Endothelial cell of umbilical vein (primary cell): ENCODE measurements around the gene LONRF2. TPM values are rescaled to one million over a fixed set of nuclear protein-coding genes. Genes with fewer than 3 reads are reported as not detected.

Experiments
- BruUV-seq: library from RNA; stranded (reverse); fragments of 400-500 nt; replicated peaks from 2 replicates; lab custom pipeline; 2021; lab: Mats Ljungman, UMichigan
- CTCF ChIA-PET: fragments of 300-600, 350-600 bp; sonication (Branson Sonifier 250); formaldehyde crosslinking; loops from one replicate; lab custom pipeline; 2021; ENCODE audit warnings: antibody characterized with exemption, inconsistent platforms; lab: Charles Lee
- POLR2A ChIA-PET: fragments of 300-600, 350-600 bp; sonication (Branson Sonifier 250); formaldehyde crosslinking; loops from one replicate; lab custom pipeline; 2021; ENCODE audit warnings: antibody characterized with exemption, inconsistent platforms; lab: Charles Lee
- DNase-seq: peaks from one replicate; pipeline ENCODE4 v3.0.0-alpha.2; 2011; ENCODE audit warnings: low read depth, low spot score
- FAIRE-seq: peaks from 2 replicates; lab custom pipeline; 2011; peaks lifted over from hg19 to GRCh38; lab: Jason Lieb, UNC
- H2AFZ ChIP-seq: 2 replicates; pipeline ENCODE4 v1.6.0; 2012; ENCODE audit warnings: low read depth, low read length, control low read depth, inconsistent platforms
- H3K27ac ChIP-seq: 2 replicates; pipeline ENCODE4 v1.5.1; 2011; ENCODE audit warnings: low read depth, mild to moderate bottlenecking, control low read depth, low read length, moderate library complexity; ENCODE audit not compliant: insufficient read depth
- H3K27me3 ChIP-seq, 2 experiments: 2 replicates each; pipeline versions ENCODE4 v1.6.0 to v1.6.1; 2011; ENCODE audit warnings: low read length in 2 of 2, mixed read lengths in 1 of 2; ENCODE audit not compliant: control insufficient read depth in 2 of 2, insufficient read depth in 2 of 2
- H3K36me3 ChIP-seq, 2 experiments: 2 replicates in 1 of 2; 3 replicates in 1 of 2; pipeline ENCODE4 v1.5.1; 2011; ENCODE audit warnings: low read length in 2 of 2, mild to moderate bottlenecking in 1 of 2, moderate library complexity in 1 of 2; ENCODE audit not compliant: control insufficient read depth in 2 of 2, insufficient read depth in 2 of 2; ENCODE audit errors: extremely low read depth in 1 of 2
- H3K4me1 ChIP-seq: 3 replicates; pipeline ENCODE4 v1.5.1; 2011; ENCODE audit warnings: mild to moderate bottlenecking, low read length; ENCODE audit not compliant: control insufficient read depth, insufficient read depth; ENCODE audit errors: extremely low read depth
- H3K4me2 ChIP-seq: 2 replicates; pipeline ENCODE4 v1.6.1; 2011; ENCODE audit warnings: low read length, control low read depth, mixed read lengths; ENCODE audit not compliant: insufficient read depth
- H3K4me3 ChIP-seq, 3 experiments: fragments of 200-600 bp in 1 of 3; sonication (generic), shearing (Covaris generic) in 1 of 3; replicated peaks in 1 of 3; 2 replicates each; pipeline ENCODE4 v1.5.1; 2011 to 2016; ENCODE audit warnings: control low read depth in 3 of 3, low read length in 3 of 3, mild to moderate bottlenecking in 2 of 3, inconsistent platforms in 1 of 3, low read depth in 1 of 3, moderate library complexity in 1 of 3; ENCODE audit not compliant: insufficient read depth in 1 of 3
- H3K79me2 ChIP-seq: 2 replicates; pipeline ENCODE4 v1.6.0; 2012; ENCODE audit warnings: low read length, inconsistent platforms; ENCODE audit not compliant: control insufficient read depth, insufficient read depth
- H3K9ac ChIP-seq: replicated peaks from 2 replicates; pipeline ENCODE3; 2011; ENCODE audit warnings: low read length, control low read depth; ENCODE audit not compliant: insufficient read depth; ENCODE audit errors: extremely low read depth
- H3K9me1 ChIP-seq: replicated peaks from 3 replicates; pipeline ENCODE4 v1.6.0; 2011; ENCODE audit warnings: mild to moderate bottlenecking, low read length; ENCODE audit not compliant: control insufficient read depth, insufficient read depth; ENCODE audit errors: extremely low read depth
- H3K9me3 ChIP-seq: replicated peaks from 2 replicates; pipeline ENCODE4 v1.5.1; 2012; ENCODE audit warnings: low read length, inconsistent platforms; ENCODE audit not compliant: control insufficient read depth, insufficient read depth
- H4K20me1 ChIP-seq: replicated peaks from 2 replicates; pipeline ENCODE3; 2011; ENCODE audit warnings: mild to moderate bottlenecking, low read length; ENCODE audit not compliant: control insufficient read depth, insufficient read depth; ENCODE audit errors: extremely low read depth
- EZH2 ChIP-seq: IDR thresholded peaks from 2 replicates; pipeline ENCODE4 v1.6.1; 2012; ENCODE audit warnings: borderline replicate concordance, low read depth, mild to moderate bottlenecking, moderate library complexity, low read length, inconsistent platforms; ENCODE audit not compliant: severe bottlenecking
- FOS ChIP-seq: IDR thresholded peaks from 2 replicates; pipeline ENCODE4 v1.6.1; 2011; ENCODE audit warnings: mild to moderate bottlenecking, low read length, moderate library complexity, borderline replicate concordance; ENCODE audit not compliant: insufficient read depth
- GATA2 ChIP-seq: IDR thresholded peaks from 2 replicates; pipeline ENCODE4 v1.7.0; 2011; ENCODE audit warnings: low read depth, mild to moderate bottlenecking, moderate library complexity, mixed read lengths, low read length; ENCODE audit not compliant: insufficient read length, insufficient read depth
- JUN ChIP-seq: IDR thresholded peaks from 2 replicates; pipeline ENCODE4 v1.6.1; 2011; ENCODE audit warnings: borderline replicate concordance, low read depth; ENCODE audit not compliant: insufficient read length, insufficient read depth
- MAX ChIP-seq: IDR thresholded peaks from 2 replicates; pipeline ENCODE4 v1.6.1; 2011; ENCODE audit not compliant: insufficient read depth, insufficient read length
- MYC ChIP-seq: IDR thresholded peaks from one replicate; pipeline ENCODE4 v1.6.1; 2011; ENCODE audit warnings: mild to moderate bottlenecking, low read depth, low read length
- POLR2A ChIP-seq: IDR thresholded peaks from 2 replicates; pipeline ENCODE4 v1.6.1; 2012; ENCODE audit warnings: low read depth, mild to moderate bottlenecking, control low read depth, low read length
- POLR2AphosphoS5 ChIP-seq: IDR thresholded peaks from 2 replicates; pipeline ENCODE4 v1.6.1; 2012; ENCODE audit warnings: low read depth, mild to moderate bottlenecking, control low read depth, low read length, moderate library complexity; ENCODE audit not compliant: insufficient read depth
- dilution Hi-C: fragments of 300-500 bp; cut with MboI; formaldehyde crosslinking; loops from one replicate; pipeline ENCODE4 v1.15.0; 2019; ENCODE audit warnings: low sequenced_read_pairs; ENCODE audit not compliant: extremely low pct_ligation_motif_present
- intact Hi-C: fragments of 100-400 bp; cut with micrococcal nuclease; formaldehyde crosslinking; loops from one replicate; pipeline ENCODE4 v1.10.0; 2022
- polyA plus RNA-seq, 4 experiments: library from polyadenylated mRNA; depleted of rRNA in 3 of 4; stranded (reverse) in 3 of 4; unstranded in 1 of 4; fragments of >200 nt; gene quantifications; 2 replicates each; pipeline versions ENCODE4 v1.2.1 to v1.2.3, GENCODE V29; 2011 to 2012; ENCODE audit warnings: missing spikeins in 1 of 4
- total RNA-seq: library from RNA; stranded (reverse); gene quantifications from 2 replicates; pipeline ENCODE4 v1.2.3, GENCODE V29; 2021
- TF ChIP-seq, protein P1 (sequence below), 2 donors: IDR thresholded peaks; 1 replicate in 1 of 2; 2 replicates in 1 of 2; pipeline ENCODE4 v1.5.1; 2011; ENCODE audit warnings: low read length in 2 of 2, mild to moderate bottlenecking in 2 of 2, moderate library complexity in 2 of 2, control low read depth in 1 of 2, inconsistent platforms in 1 of 2, low read depth in 1 of 2; ENCODE audit not compliant: insufficient read depth in 1 of 2; ENCODE audit errors: extremely low read depth in 1 of 2

Gene LONRF2
- total and polyA plus RNA-seq, 2 donors (not counting 3 experiments of a cell fraction or from before 2014, with no cell fraction given): 0.03 TPM; not detected in 1

GRCh38 chr2:100266126-100266525, 56.2 kb downstream of the LONRF2 start:
- Histone ChIP-seq H3K9ac (no peak overlapping the region), H3K9me3 (no peaks in the 10 kb centered on the region), H3K9me1 (no peaks in the 10 kb centered on the region), H3K79me2 (no peaks in the 10 kb centered on the region), H3K27me3 (peaks cover 0 to 2% of the 10 kb centered on the region in 2 experiments), H3K4me3 (no peak overlapping the region), H3K4me2 (no peak overlapping the region), H3K27ac (no peak overlapping the region), H4K20me1 (no peaks in the 10 kb centered on the region), H3K36me3 (no peaks in the 10 kb centered on the region), H3K4me1 (no peaks in the 10 kb centered on the region), H2AFZ (no peak overlapping the region)
- POLR2A ChIA-PET: no interaction called here
- TF ChIP-seq POLR2AphosphoS5: no peak
- no peak for TF ChIP-seq POLR2A
- no peak for TF ChIP-seq MYC
- TF ChIP-seq, protein P1, sequence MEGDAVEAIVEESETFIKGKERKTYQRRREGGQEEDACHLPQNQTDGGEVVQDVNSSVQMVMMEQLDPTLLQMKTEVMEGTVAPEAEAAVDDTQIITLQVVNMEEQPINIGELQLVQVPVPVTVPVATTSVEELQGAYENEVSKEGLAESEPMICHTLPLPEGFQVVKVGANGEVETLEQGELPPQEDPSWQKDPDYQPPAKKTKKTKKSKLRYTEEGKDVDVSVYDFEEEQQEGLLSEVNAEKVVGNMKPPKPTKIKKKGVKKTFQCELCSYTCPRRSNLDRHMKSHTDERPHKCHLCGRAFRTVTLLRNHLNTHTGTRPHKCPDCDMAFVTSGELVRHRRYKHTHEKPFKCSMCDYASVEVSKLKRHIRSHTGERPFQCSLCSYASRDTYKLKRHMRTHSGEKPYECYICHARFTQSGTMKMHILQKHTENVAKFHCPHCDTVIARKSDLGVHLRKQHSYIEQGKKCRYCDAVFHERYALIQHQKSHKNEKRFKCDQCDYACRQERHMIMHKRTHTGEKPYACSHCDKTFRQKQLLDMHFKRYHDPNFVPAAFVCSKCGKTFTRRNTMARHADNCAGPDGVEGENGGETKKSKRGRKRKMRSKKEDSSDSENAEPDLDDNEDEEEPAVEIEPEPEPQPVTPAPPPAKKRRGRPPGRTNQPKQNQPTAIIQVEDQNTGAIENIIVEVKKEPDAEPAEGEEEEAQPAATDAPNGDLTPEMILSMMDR (IDR thresholded peaks at IDR 0.05; ENCODE audit: extremely low read depth in 1 of 2, insufficient read depth in 1 of 2, low read depth in 1 of 2, low read length in 2 of 2): no peak
- TF ChIP-seq EZH2: no peak
- TF ChIP-seq JUN: no peak
- no peak for TF ChIP-seq GATA2
- TF ChIP-seq FOS: no peak
- no peak for TF ChIP-seq MAX
- no TSS peak for BruUV-seq
- no peak for DNase-seq
- FAIRE-seq: no peak
- intact Hi-C loops (no loop called here), dilution Hi-C loops (no loop called here)
- CTCF ChIA-PET: interaction anchor here (1.0 to 11.6 kb wide), 4 partner anchors 20 to 447 kb away, joined by 3 to 724 read pairs (median 4); no protein-coding TSS in a partner anchor
